ENCODE results near the gene DNAH17. TPM values are rescaled to one million over a fixed set of nuclear protein-coding genes. Genes with fewer than 3 reads are reported as not detected.

DNAH17 gene
- polyA plus RNA-seq, 3 donors, result 0.01 to 0.51 (median 0.11) TPM

DNA sequence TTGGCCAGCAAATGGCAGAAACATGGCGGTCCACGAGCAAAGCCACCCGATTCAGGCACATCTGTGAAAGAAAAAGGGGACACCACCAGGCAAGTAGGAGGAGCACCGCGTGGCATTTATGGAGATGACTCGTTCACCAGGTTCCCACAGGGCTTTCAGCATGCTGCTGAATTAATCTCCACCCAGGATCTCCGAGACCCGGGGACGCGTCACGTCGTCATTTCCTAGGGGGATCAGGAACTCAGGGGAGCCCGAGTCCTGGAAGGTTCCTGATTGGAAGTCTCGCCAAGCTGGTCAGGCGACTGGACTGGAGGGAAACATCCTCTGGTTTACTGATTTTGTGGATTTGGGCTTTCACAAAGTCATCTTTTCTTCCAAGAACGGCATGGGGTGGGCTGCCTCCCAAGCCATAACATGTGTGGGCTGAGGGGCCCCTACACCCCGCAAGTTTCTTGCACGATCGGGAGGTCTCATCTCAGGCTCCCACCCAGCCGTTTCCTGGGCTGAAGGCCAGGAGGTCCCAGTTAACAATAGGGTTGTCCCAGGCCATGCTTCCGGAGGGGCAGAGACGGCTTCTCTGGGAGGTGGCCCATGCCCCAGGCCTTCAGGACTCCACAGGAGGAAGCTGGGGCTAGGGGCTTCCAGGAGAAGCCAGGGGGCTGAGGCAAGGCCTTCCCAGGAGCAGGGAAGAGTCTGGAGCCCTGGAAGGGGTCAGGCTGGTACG lies 645 bp downstream of the DNAH17 start:
- Mint-ChIP-seq H3K27ac (no peak overlapping the region), H3K4me1 (peaks cover 38% of the 10 kb centered on the region), H3K4me3 (no peak overlapping the region), H3K36me3 (no peaks in the 10 kb centered on the region), H3K9me3 (peaks cover 0 to 3% (median 0%) of the 10 kb centered on the region in 7 donors), H3K27me3 (ENCODE audit: low read depth in 3 of 3) (peaks cover 0 to 3% (median 0%) of the 10 kb centered on the region in 3 donors)
- peaks cover 20 to 28% of the 10 kb centered on the region in 2 donors for H3K4me1 ChIP-seq (ENCODE audit: control insufficient read depth in 1 of 2, insufficient read depth in 2 of 2, low read length in 2 of 2)
- no peak overlapping the region for H3K4me3 ChIP-seq (replicated peaks in 1 of 3; ENCODE audit: low read depth in 2 of 3, low read length in 3 of 3)
- no peaks in the 10 kb centered on the region for H3K36me3 ChIP-seq (replicated peaks in 1 of 2; ENCODE audit: control insufficient read depth in 1 of 2, insufficient read depth in 2 of 2, low read length in 2 of 2)
- no peak for DNase-seq
- no peaks in the 10 kb centered on the region for H3K79me2 ChIP-seq (ENCODE audit: insufficient read depth, low read length)
- no peak overlapping the region for H2AFZ ChIP-seq (ENCODE audit: insufficient read depth, low read depth, low read length, poor library complexity, severe bottlenecking)
- H3K9ac ChIP-seq (ENCODE audit: insufficient read depth, low read length, poor library complexity, severe bottlenecking), result no peak overlapping the region
- intact Hi-C loops (cut with micrococcal nuclease), result no loop called here
- no peaks in the 10 kb centered on the region for H3K27me3 ChIP-seq (ENCODE audit: control insufficient read depth in 2 of 2, insufficient read depth in 2 of 2, low read length in 2 of 2)
- WGBS (ENCODE audit: insufficient coverage), result 82% methylated on average over 22 of the region's 23 CpGs
- no peaks in the 10 kb centered on the region for H3K9me3 ChIP-seq (replicated peaks in 1 of 2; ENCODE audit: control insufficient read depth in 1 of 2, insufficient read depth in 1 of 2, low read length in 2 of 2)
- TF ChIP-seq, protein P1, sequence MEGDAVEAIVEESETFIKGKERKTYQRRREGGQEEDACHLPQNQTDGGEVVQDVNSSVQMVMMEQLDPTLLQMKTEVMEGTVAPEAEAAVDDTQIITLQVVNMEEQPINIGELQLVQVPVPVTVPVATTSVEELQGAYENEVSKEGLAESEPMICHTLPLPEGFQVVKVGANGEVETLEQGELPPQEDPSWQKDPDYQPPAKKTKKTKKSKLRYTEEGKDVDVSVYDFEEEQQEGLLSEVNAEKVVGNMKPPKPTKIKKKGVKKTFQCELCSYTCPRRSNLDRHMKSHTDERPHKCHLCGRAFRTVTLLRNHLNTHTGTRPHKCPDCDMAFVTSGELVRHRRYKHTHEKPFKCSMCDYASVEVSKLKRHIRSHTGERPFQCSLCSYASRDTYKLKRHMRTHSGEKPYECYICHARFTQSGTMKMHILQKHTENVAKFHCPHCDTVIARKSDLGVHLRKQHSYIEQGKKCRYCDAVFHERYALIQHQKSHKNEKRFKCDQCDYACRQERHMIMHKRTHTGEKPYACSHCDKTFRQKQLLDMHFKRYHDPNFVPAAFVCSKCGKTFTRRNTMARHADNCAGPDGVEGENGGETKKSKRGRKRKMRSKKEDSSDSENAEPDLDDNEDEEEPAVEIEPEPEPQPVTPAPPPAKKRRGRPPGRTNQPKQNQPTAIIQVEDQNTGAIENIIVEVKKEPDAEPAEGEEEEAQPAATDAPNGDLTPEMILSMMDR (IDR thresholded peaks at IDR 0.05), result no peak
- H4K20me1 ChIP-seq (ENCODE audit: insufficient read depth, low read length), result no peaks in the 10 kb centered on the region
- no peak overlapping the region for H3K27ac ChIP-seq (ENCODE audit: low read depth in 1 of 2, low read length in 2 of 2)
- H3K4me2 ChIP-seq (replicated peaks; ENCODE audit: extremely low read depth, low read length, poor library complexity, severe bottlenecking), result no peak overlapping the region

DNA sequence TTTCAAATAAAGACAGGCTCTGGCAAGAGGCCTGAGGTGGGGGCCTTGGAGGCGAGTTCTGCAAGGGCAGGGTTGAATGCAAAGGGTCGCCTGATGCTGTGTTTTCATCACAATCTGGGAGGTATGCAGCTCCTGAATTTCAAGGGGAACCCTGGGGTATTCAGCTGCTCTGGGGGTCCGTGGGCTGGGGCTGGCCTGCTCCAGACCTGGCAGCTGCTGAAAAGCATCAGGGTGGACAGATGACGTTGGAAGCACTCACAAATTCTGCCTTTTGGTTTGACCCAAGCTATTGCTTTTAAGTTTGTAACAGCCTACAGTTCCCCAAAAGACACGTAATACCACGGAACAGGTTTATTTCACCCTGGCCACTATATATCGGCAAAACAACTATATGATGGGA lies 1.3 kb downstream of the DNAH17 start:
- H3K9me3 Mint-ChIP-seq, result peaks cover 0 to 3% (median 0%) of the 10 kb centered on the region in 7 donors
- H3K79me2 ChIP-seq (ENCODE audit: insufficient read depth, low read length), result no peaks in the 10 kb centered on the region
- no peaks in the 10 kb centered on the region for H3K9me3 ChIP-seq (replicated peaks in 1 of 2; ENCODE audit: control insufficient read depth in 1 of 2, insufficient read depth in 1 of 2, low read length in 2 of 2)
- no peak overlapping the region for H3K4me3 Mint-ChIP-seq
- no peaks in the 10 kb centered on the region for H3K27me3 ChIP-seq (ENCODE audit: control insufficient read depth in 2 of 2, insufficient read depth in 2 of 2, low read length in 2 of 2)
- no peak overlapping the region for H3K27ac ChIP-seq (ENCODE audit: low read depth in 1 of 2, low read length in 2 of 2)
- peaks cover 20 to 26% of the 10 kb centered on the region in 2 donors for H3K4me1 ChIP-seq (ENCODE audit: control insufficient read depth in 1 of 2, insufficient read depth in 2 of 2, low read length in 2 of 2)
- no peak for DNase-seq
- intact Hi-C loops (cut with micrococcal nuclease), result no loop called here
- H4K20me1 ChIP-seq (ENCODE audit: insufficient read depth, low read length), result no peaks in the 10 kb centered on the region
- TF ChIP-seq, protein P1 (IDR thresholded peaks at IDR 0.05), result no peak
- H3K36me3 Mint-ChIP-seq, result no peaks in the 10 kb centered on the region
- no peaks in the 10 kb centered on the region for H3K36me3 ChIP-seq (replicated peaks in 1 of 2; ENCODE audit: control insufficient read depth in 1 of 2, insufficient read depth in 2 of 2, low read length in 2 of 2)
- H3K4me1 Mint-ChIP-seq, result peaks cover 34% of the 10 kb centered on the region
- H3K9ac ChIP-seq (ENCODE audit: insufficient read depth, low read length, poor library complexity, severe bottlenecking), result no peak overlapping the region
- H3K27ac Mint-ChIP-seq, result no peak overlapping the region
- H3K27me3 Mint-ChIP-seq (ENCODE audit: low read depth in 3 of 3), result peaks cover 0 to 4% (median 3%) of the 10 kb centered on the region in 3 donors
- no peak overlapping the region for H3K4me2 ChIP-seq (replicated peaks; ENCODE audit: extremely low read depth, low read length, poor library complexity, severe bottlenecking)
- H2AFZ ChIP-seq (ENCODE audit: insufficient read depth, low read depth, low read length, poor library complexity, severe bottlenecking), result no peak overlapping the region
- WGBS (ENCODE audit: insufficient coverage), result 97% methylated on average over 3 of the region's 7 CpGs
- H3K4me3 ChIP-seq (replicated peaks in 1 of 3; ENCODE audit: low read depth in 2 of 3, low read length in 3 of 3), result no peak overlapping the region

Measured in CD14-positive monocyte (primary cell).